Gastroesophageal sphincter (tissue), 3 donors: Measurements from ENCODE around the gene SH3RF3.

ENCODE experiments used
- POLR2A ChIP-seq, 2 donors: fragments of 450-650 bp; IDR thresholded peaks; one replicate each; pipeline ENCODE4 v1.6.1; 2017; ENCODE audit warnings: antibody characterized with exemption in 2 of 2, mild to moderate bottlenecking in 2 of 2, moderate library complexity in 1 of 2
- POLR2AphosphoS5 ChIP-seq: sonication (generic); formaldehyde crosslinking; IDR thresholded peaks from one replicate; pipeline ENCODE4 v1.6.1; 2017; ENCODE audit warnings: antibody characterized with exemption
- TF ChIP-seq, protein P1 (sequence below), 4 experiments: fragments of 200-600 bp in 2 of 4; fragments of 450-650 bp in 2 of 4; sonication (generic) in 1 of 4; IDR thresholded peaks; one replicate each; pipeline ENCODE4 v1.5.1; 2017 to 2019; ENCODE audit warnings: antibody characterized with exemption in 4 of 4, mild to moderate bottlenecking in 2 of 4, moderate library complexity in 2 of 4

GRCh38 chr2:109395494-109396201 is 266.6 kb downstream of the SH3RF3 start:
- TF ChIP-seq, protein P1, sequence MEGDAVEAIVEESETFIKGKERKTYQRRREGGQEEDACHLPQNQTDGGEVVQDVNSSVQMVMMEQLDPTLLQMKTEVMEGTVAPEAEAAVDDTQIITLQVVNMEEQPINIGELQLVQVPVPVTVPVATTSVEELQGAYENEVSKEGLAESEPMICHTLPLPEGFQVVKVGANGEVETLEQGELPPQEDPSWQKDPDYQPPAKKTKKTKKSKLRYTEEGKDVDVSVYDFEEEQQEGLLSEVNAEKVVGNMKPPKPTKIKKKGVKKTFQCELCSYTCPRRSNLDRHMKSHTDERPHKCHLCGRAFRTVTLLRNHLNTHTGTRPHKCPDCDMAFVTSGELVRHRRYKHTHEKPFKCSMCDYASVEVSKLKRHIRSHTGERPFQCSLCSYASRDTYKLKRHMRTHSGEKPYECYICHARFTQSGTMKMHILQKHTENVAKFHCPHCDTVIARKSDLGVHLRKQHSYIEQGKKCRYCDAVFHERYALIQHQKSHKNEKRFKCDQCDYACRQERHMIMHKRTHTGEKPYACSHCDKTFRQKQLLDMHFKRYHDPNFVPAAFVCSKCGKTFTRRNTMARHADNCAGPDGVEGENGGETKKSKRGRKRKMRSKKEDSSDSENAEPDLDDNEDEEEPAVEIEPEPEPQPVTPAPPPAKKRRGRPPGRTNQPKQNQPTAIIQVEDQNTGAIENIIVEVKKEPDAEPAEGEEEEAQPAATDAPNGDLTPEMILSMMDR (IDR thresholded peaks at IDR 0.05): no peak
- TF ChIP-seq POLR2AphosphoS5 (no peak), POLR2A (IDR thresholded peaks at IDR 0.05) (no peak)
